Naive thymus-derived CD4-positive, alpha-beta T cell (primary cell): Measurements from ENCODE around the gene IBA57. TPM values are rescaled to one million over a fixed set of nuclear protein-coding genes. Genes with fewer than 3 reads are reported as not detected.
"Not testable (repeated sequence)": the region's sequence is repeated elsewhere in the genome, so short reads cannot be mapped to it uniquely, and the experiment has no call there.

ENCODE experiments used
- ATAC-seq: fragments of 150-1000 bp; cut with Tn5 transposase; 2 replicates; pipeline ENCODE4 v1.10.0; 2021; ENCODE audit warnings: mild to moderate bottlenecking, moderate library complexity
- CTCF ChIA-PET: fragments of 350-600 bp; sonication (Branson Sonifier 250); formaldehyde crosslinking; loops from one replicate; lab custom pipeline; 2021; ENCODE audit warnings: antibody characterized with exemption; lab: Charles Lee
- POLR2A ChIA-PET: fragments of 350-600 bp; sonication (Branson Sonifier 250); formaldehyde crosslinking; loops from one replicate; lab custom pipeline; 2021; ENCODE audit warnings: antibody characterized with exemption, inconsistent platforms; lab: Charles Lee
- DNase-seq, 9 donors: peaks; one replicate each; pipeline versions ENCODE4 v3.0.0 to v3.0.0-alpha.2; 2020 to 2022; ENCODE audit warnings: mixed read lengths in 1 of 9
- H3K27ac ChIP-seq: one replicate; pipeline ENCODE4 v1.7.0; 2013; ENCODE audit warnings: mild to moderate bottlenecking, low read depth, low read length, moderate library complexity
- H3K27me3 ChIP-seq, 2 donors: one replicate each; pipeline ENCODE4 v1.7.0; 2013; ENCODE audit warnings: low read length in 2 of 2, mild to moderate bottlenecking in 2 of 2, moderate library complexity in 2 of 2; ENCODE audit not compliant: control insufficient read depth in 2 of 2, insufficient read depth in 2 of 2
- H3K36me3 ChIP-seq, 3 experiments: 1 replicate in 2 of 3; 2 replicates in 1 of 3; pipeline ENCODE4 v1.7.0; 2013; ENCODE audit warnings: low read length in 3 of 3, mild to moderate bottlenecking in 3 of 3, moderate library complexity in 1 of 3; ENCODE audit not compliant: insufficient read depth in 3 of 3, control insufficient read depth in 2 of 3
- H3K4me1 ChIP-seq, 2 donors: one replicate each; pipeline ENCODE4 v1.7.0; 2013; ENCODE audit warnings: low read length in 2 of 2, mild to moderate bottlenecking in 2 of 2, moderate library complexity in 1 of 2; ENCODE audit not compliant: control insufficient read depth in 2 of 2, insufficient read depth in 2 of 2
- H3K4me3 ChIP-seq: 2 replicates; pipeline ENCODE4 v1.7.0; 2013; ENCODE audit warnings: mild to moderate bottlenecking, low read length
- H3K9me3 ChIP-seq, 3 experiments: 1 replicate in 2 of 3; 2 replicates in 1 of 3; pipeline ENCODE4 v1.7.0; 2013; ENCODE audit warnings: low read length in 3 of 3; ENCODE audit not compliant: control insufficient read depth in 2 of 3
- H3K27ac Mint-ChIP-seq, 9 donors: one replicate each; pipeline ENCODE4 v1.8.0; 2020 to 2022; ENCODE audit warnings: mixed read lengths in 9 of 9, mild to moderate bottlenecking in 8 of 9, moderate library complexity in 5 of 9, inconsistent platforms in 2 of 9
- H3K27me3 Mint-ChIP-seq, 5 donors: one replicate each; pipeline ENCODE4 v1.8.0; 2021 to 2022; ENCODE audit warnings: mixed read lengths in 5 of 5, mild to moderate bottlenecking in 1 of 5
- H3K36me3 Mint-ChIP-seq, 5 donors: one replicate each; pipeline ENCODE4 v1.8.0; 2020 to 2022; ENCODE audit warnings: mixed read lengths in 5 of 5, mild to moderate bottlenecking in 3 of 5, inconsistent platforms in 1 of 5
- H3K4me1 Mint-ChIP-seq, 7 donors: one replicate each; pipeline ENCODE4 v1.8.0; 2020 to 2022; ENCODE audit warnings: mixed read lengths in 7 of 7, mild to moderate bottlenecking in 3 of 7, inconsistent platforms in 1 of 7
- H3K4me3 Mint-ChIP-seq, 10 donors: one replicate each; pipeline ENCODE4 v1.8.0; 2020 to 2022; ENCODE audit warnings: mild to moderate bottlenecking in 10 of 10, mixed read lengths in 10 of 10, moderate library complexity in 6 of 10, inconsistent platforms in 2 of 10
- H3K9me3 Mint-ChIP-seq, 11 donors: one replicate each; pipeline ENCODE4 v1.8.0; 2020 to 2022; ENCODE audit warnings: mixed read lengths in 11 of 11, mild to moderate bottlenecking in 4 of 11, inconsistent platforms in 1 of 11, moderate library complexity in 1 of 11
- intact Hi-C, 2 donors: fragments of 100-400 bp; cut with micrococcal nuclease; formaldehyde crosslinking; loops; one replicate each; pipeline ENCODE4 v1.15.1; 2023
- polyA plus RNA-seq, 2 donors: library from polyadenylated mRNA; unstranded; fragments of 300-500 nt; fragmentation: Illumina TruSeq; gene quantifications; one replicate each; pipeline ENCODE4 v1.2.3, GENCODE V29; 2021
- total RNA-seq, 6 experiments: library from RNA in 5 of 6; stranded (reverse) in 5 of 6; gene quantifications; 1 replicate in 5 of 6; 2 replicates in 1 of 6; pipeline ENCODE4 v1.2.3 and lab custom pipeline; 2021 to 2026

The IBA57 gene
- total and polyA plus RNA-seq, 7 experiments from 2014 or later: 5.4 to 17.1 (median 10.2) TPM

- not testable (repeated sequence) for DNase-seq
Measured at GRCh38 chr1:228221097-228221496, 55.5 kb downstream of the IBA57 start.

DNA sequence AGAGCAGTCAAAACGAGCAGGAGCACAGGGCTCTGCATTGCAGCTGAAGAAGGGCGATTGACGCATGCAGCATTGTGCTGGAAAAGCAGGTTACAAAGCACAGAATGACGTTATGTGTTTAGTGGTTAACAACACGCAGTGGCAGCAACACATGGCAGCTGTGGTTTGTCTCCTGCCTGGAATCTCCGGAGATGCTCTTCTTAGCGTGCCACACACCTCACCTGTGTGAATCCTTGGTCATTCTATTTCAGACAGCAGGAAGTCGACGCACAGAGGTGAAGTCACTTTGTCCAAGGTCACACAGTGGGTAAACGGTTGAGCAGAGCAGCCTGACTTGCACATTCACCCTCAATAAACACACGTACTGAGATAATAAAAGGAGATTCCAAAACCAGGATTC, 56.9 kb downstream of the IBA57 start:
- Histone ChIP-seq H3K4me3 (no peak overlapping the region), H3K36me3 (peaks cover 0 to 86% (median 18%) of the 10 kb centered on the region in 3 experiments), H3K27me3 (no peaks in the 10 kb centered on the region), H3K9me3 (peaks cover 0 to 15% (median 0%) of the 10 kb centered on the region in 3 experiments), H3K4me1 (no peaks in the 10 kb centered on the region), H3K27ac (no peak overlapping the region)
- H3K36me3 Mint-ChIP-seq: peaks cover 18 to 80% (median 55%) of the 10 kb centered on the region in 5 donors
- ATAC-seq (no peak), DNase-seq (no peak)
- H3K9me3 Mint-ChIP-seq: peaks cover 0 to 23% (median 7%) of the 10 kb centered on the region in 11 donors
- ChIA-PET CTCF (no interaction called here), POLR2A (interaction anchor here (0.9 kb wide), 1 partner anchor 12 kb away, joined by 5 read pairs; no protein-coding TSS in a partner anchor)
- no peaks in the 10 kb centered on the region for H3K27me3 Mint-ChIP-seq
- H3K4me3 Mint-ChIP-seq: no peak overlapping the region
- no peak overlapping the region for H3K27ac Mint-ChIP-seq
- peaks cover 0 to 18% (median 1%) of the 10 kb centered on the region in 7 donors for H3K4me1 Mint-ChIP-seq
- intact Hi-C loops: no loop called here

More at GRCh38 chr1:228221097-228221496, 55.5 kb downstream of the IBA57 start:
- ATAC-seq, H3K4me1 ChIP-seq, H3K27me3 Mint-ChIP-seq, POLR2A ChIA-PET, H3K27ac ChIP-seq, CTCF ChIA-PET, H3K27me3 ChIP-seq, H3K4me3 Mint-ChIP-seq, intact Hi-C loops, H3K4me3 ChIP-seq: not testable (repeated sequence)
- Mint-ChIP-seq H3K9me3 (peaks cover 0 to 23% (median 7%) of the 10 kb centered on the region in 11 donors), H3K4me1 (peaks cover under 1 to 20% (median 3%) of the 10 kb centered on the region in 7 donors), H3K27ac (peak overlapping the region in 1 of 9 donors; percentile 36), H3K36me3 (peaks cover 18 to 72% (median 46%) of the 10 kb centered on the region in 5 donors)
- H3K36me3 ChIP-seq: peaks cover 0 to 86% (median 18%) of the 10 kb centered on the region in 3 experiments
- H3K9me3 ChIP-seq: peaks cover 0 to 15% (median 0%) of the 10 kb centered on the region in 3 experiments

DNA sequence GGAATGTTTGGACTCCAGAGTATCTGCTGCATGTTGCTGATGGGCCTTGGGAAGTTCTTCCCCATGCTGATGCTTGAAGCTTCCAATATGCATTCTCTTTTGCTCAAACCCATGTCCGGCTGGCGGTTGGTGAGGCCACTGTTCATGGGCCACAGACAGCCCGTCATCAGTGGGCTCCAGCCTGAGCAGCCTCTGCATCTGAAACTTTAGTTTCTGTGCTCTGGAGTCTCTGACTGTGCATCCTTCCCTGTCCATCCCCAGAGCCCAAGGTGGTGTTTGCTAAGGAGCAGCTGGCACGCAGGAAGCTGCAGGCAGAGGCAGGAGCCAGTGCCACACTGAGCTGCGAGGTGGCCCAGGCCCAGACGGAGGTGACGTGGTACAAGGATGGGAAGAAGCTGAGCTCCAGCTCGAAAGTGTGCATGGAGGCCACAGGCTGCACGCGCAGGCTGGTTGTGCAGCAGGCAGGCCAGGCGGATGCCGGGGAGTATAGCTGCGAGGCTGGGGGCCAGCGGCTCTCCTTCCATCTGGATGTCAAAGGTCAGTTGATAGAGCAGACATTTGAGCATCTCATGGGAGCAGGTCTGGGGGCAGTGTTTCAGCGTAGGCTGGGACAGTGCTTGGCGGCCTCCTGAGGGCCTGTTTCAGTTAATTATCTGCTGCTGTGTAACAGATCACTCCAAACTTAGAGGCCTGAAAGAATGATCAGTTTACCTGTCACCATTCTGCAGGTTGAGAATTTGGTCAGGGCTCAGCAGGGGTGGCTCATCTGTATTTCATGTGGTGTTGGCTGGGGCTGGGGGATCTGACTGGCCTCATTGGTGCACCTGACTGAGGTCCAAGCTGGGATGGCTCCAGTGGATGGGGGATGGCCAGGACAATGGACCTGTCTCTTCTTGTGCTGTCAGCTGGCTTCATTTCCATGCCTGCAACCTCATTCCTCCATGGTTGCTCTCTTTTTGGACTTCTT, 58.9 kb downstream of the IBA57 start:
- Histone ChIP-seq H3K4me1 (no peaks in the 10 kb centered on the region), H3K9me3 (peaks cover 0 to 15% (median 0%) of the 10 kb centered on the region in 3 experiments), H3K36me3 (peaks cover 0 to 78% (median 12%) of the 10 kb centered on the region in 3 experiments), H3K27ac (no peak overlapping the region), H3K4me3 (no peak overlapping the region), H3K27me3 (no peaks in the 10 kb centered on the region)
- H3K9me3 Mint-ChIP-seq: peaks cover 0 to 23% (median 7%) of the 10 kb centered on the region in 11 donors
- H3K27me3 Mint-ChIP-seq: no peaks in the 10 kb centered on the region
- no peak for ATAC-seq
- no peak for DNase-seq
- no peak overlapping the region for H3K4me3 Mint-ChIP-seq
- POLR2A ChIA-PET: no interaction called here
- CTCF ChIA-PET: no interaction called here
- no peak overlapping the region for H3K27ac Mint-ChIP-seq
- intact Hi-C loops: no loop called here
- H3K36me3 Mint-ChIP-seq: peaks cover 22 to 81% (median 62%) of the 10 kb centered on the region in 5 donors
- H3K4me1 Mint-ChIP-seq: peaks cover 0 to 10% (median 6%) of the 10 kb centered on the region in 7 donors

DNA sequence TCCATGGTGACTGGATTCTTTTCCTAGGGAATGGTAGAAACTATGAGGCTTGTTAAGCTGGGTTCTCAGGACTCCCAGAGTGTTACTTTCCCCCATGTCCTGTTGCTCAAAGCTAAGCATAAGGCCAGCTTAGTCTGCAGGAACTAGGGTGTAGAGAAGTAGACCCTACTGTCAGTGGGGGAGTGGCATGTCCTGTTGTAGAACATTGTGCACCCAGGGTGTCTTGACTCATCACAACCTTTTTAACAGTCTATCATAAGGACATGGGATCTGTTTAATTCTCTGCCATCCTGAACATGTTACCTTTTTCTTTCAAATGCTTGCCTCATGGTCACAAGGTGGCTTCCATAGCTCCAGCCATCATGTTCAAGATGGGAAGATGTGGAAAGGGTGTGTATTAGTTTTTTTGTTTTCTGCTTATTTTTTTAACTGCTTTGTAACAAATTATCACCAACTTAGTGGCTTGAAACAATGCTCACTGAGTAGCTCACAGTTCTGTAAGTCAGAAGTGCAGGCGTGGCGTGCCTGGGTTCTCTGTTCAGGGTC, 59.6 kb downstream of the IBA57 start:
- peaks cover 0 to 74% (median 12%) of the 10 kb centered on the region in 3 experiments for H3K36me3 ChIP-seq
- no peak for DNase-seq
- peaks cover 0 to 15% (median 0%) of the 10 kb centered on the region in 3 experiments for H3K9me3 ChIP-seq
- no peak overlapping the region for H3K27ac Mint-ChIP-seq
- H3K4me1 Mint-ChIP-seq: peaks cover 0 to 10% (median 6%) of the 10 kb centered on the region in 7 donors
- ChIA-PET CTCF (no interaction called here), POLR2A (no interaction called here)
- no peaks in the 10 kb centered on the region for H3K4me1 ChIP-seq
- no peaks in the 10 kb centered on the region for H3K27me3 ChIP-seq
- no peaks in the 10 kb centered on the region for H3K27me3 Mint-ChIP-seq
- H3K4me3 Mint-ChIP-seq: no peak overlapping the region
- peaks cover 0 to 23% (median 7%) of the 10 kb centered on the region in 11 donors for H3K9me3 Mint-ChIP-seq
- H3K4me3 ChIP-seq: no peak overlapping the region
- H3K27ac ChIP-seq: no peak overlapping the region
- ATAC-seq: no peak
- H3K36me3 Mint-ChIP-seq: peaks cover 22 to 82% (median 66%) of the 10 kb centered on the region in 5 donors
- intact Hi-C loops: no loop called here

DNA sequence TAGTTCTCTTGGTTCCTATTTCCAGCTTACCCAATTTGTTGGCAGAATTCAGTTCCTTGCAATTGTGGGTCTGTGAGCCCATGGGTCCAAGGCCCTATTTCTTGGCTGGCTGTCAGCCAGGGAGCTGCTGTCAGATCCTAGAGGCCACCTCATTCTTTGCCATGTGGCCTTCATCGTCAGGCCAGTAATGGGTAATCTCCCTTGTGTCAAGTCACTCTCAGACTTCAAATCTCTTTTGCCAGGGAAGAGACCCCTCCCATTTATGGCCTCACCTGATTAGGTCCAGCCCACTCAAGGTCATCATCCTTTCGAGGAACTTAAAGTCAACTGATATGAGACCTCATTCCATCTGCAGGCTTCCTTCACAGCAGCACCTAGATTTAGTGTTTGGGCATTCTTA, 60.1 kb downstream of the IBA57 start:
- no peak overlapping the region for H3K27ac Mint-ChIP-seq
- H3K27me3 ChIP-seq: no peaks in the 10 kb centered on the region
- DNase-seq: no peak

GRCh38 chr1:228226141-228226874, 60.7 kb downstream of the IBA57 start:
- Histone ChIP-seq H3K4me1 (no peaks in the 10 kb centered on the region), H3K4me3 (no peak overlapping the region), H3K27me3 (no peaks in the 10 kb centered on the region), H3K27ac (no peak overlapping the region), H3K36me3 (peaks cover 0 to 71% (median 12%) of the 10 kb centered on the region in 3 experiments), H3K9me3 (peaks cover 0 to 15% (median 0%) of the 10 kb centered on the region in 3 experiments)
- H3K36me3 Mint-ChIP-seq: peaks cover 23 to 86% (median 71%) of the 10 kb centered on the region in 5 donors
- ATAC-seq: no peak
- ChIA-PET CTCF (interaction anchor here (1.0 kb wide), 1 partner anchor 11 kb away, joined by 3 read pairs; no protein-coding TSS in a partner anchor), POLR2A (no interaction called here)
- H3K27me3 Mint-ChIP-seq: no peaks in the 10 kb centered on the region
- no peak overlapping the region for H3K27ac Mint-ChIP-seq
- H3K4me1 Mint-ChIP-seq: peaks cover 0 to 13% (median 6%) of the 10 kb centered on the region in 7 donors
- no peak overlapping the region for H3K4me3 Mint-ChIP-seq
- no peak for DNase-seq
- intact Hi-C loops: no loop called here
- H3K9me3 Mint-ChIP-seq: peaks cover 0 to 23% (median 7%) of the 10 kb centered on the region in 11 donors

More for the DNA sequence above, 60.1 kb downstream of the IBA57 start:
- H3K4me3 ChIP-seq: no peak overlapping the region
- Mint-ChIP-seq H3K36me3 (peaks cover 22 to 84% (median 69%) of the 10 kb centered on the region in 5 donors), H3K4me3 (no peak overlapping the region), H3K27me3 (no peaks in the 10 kb centered on the region), H3K9me3 (peaks cover 0 to 23% (median 7%) of the 10 kb centered on the region in 11 donors), H3K4me1 (peaks cover 0 to 13% (median 6%) of the 10 kb centered on the region in 7 donors)
- H3K36me3 ChIP-seq: peaks cover 0 to 73% (median 12%) of the 10 kb centered on the region in 3 experiments
- no peaks in the 10 kb centered on the region for H3K4me1 ChIP-seq
- no peak overlapping the region for H3K27ac ChIP-seq
- POLR2A ChIA-PET: no interaction called here
- ATAC-seq: no peak
- CTCF ChIA-PET: no interaction called here
- intact Hi-C loops: no loop called here
- peaks cover 0 to 15% (median 0%) of the 10 kb centered on the region in 3 experiments for H3K9me3 ChIP-seq
